PFSK-1 (cell line): ENCODE data around the gene SLFN12L.

Experiments used
- POLR2AphosphoS5 ChIP-seq: IDR thresholded peaks from 2 replicates; pipeline ENCODE4 v1.6.1; 2012; ENCODE audit warnings: low read depth, mild to moderate bottlenecking, control low read depth, low read length, moderate library complexity
- SIN3A ChIP-seq: IDR thresholded peaks from 2 replicates; pipeline ENCODE4 v1.6.1; 2012; ENCODE audit warnings: mild to moderate bottlenecking, low read length, moderate library complexity, borderline replicate concordance; ENCODE audit not compliant: insufficient read depth
- TAF1 ChIP-seq: IDR thresholded peaks from 2 replicates; pipeline ENCODE4 v1.6.1; 2012; ENCODE audit warnings: low read length, control low read depth, borderline replicate concordance; ENCODE audit not compliant: insufficient read depth
- TF ChIP-seq, protein P1 (sequence below), 2 experiments: IDR thresholded peaks; 2 replicates each; pipeline versions ENCODE4 v1.6.1 to v1.8.0; 2011 to 2012; ENCODE audit warnings: low read depth in 2 of 2, low read length in 2 of 2, control low read depth in 1 of 2, inconsistent platforms in 1 of 2, mild to moderate bottlenecking in 1 of 2, moderate library complexity in 1 of 2; ENCODE audit not compliant: insufficient read depth in 1 of 2

GRCh38 chr17:35449371-35449931 lies 88.0 kb downstream of the SLFN12L start:
- TF ChIP-seq TAF1 (no peak), POLR2AphosphoS5 (no peak), SIN3A (no peak)
- TF ChIP-seq, protein P1, sequence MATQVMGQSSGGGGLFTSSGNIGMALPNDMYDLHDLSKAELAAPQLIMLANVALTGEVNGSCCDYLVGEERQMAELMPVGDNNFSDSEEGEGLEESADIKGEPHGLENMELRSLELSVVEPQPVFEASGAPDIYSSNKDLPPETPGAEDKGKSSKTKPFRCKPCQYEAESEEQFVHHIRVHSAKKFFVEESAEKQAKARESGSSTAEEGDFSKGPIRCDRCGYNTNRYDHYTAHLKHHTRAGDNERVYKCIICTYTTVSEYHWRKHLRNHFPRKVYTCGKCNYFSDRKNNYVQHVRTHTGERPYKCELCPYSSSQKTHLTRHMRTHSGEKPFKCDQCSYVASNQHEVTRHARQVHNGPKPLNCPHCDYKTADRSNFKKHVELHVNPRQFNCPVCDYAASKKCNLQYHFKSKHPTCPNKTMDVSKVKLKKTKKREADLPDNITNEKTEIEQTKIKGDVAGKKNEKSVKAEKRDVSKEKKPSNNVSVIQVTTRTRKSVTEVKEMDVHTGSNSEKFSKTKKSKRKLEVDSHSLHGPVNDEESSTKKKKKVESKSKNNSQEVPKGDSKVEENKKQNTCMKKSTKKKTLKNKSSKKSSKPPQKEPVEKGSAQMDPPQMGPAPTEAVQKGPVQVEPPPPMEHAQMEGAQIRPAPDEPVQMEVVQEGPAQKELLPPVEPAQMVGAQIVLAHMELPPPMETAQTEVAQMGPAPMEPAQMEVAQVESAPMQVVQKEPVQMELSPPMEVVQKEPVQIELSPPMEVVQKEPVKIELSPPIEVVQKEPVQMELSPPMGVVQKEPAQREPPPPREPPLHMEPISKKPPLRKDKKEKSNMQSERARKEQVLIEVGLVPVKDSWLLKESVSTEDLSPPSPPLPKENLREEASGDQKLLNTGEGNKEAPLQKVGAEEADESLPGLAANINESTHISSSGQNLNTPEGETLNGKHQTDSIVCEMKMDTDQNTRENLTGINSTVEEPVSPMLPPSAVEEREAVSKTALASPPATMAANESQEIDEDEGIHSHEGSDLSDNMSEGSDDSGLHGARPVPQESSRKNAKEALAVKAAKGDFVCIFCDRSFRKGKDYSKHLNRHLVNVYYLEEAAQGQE (IDR thresholded peaks at IDR 0.05; ENCODE audit: insufficient read depth in 1 of 2, low read depth in 2 of 2, low read length in 2 of 2), result no peak
